GM21576 (cell line): ENCODE results near the gene RNASE7.
"Not testable (repeated sequence)": the region's sequence is repeated elsewhere in the genome, so short reads cannot be mapped to it uniquely, and the experiment has no call there.

Experiments used
- ATAC-seq: cut with Tn5 transposase; IDR thresholded peaks from one replicate; pipeline ENCODE4 v1.9.1; 2021; ENCODE audit warnings: mild to moderate bottlenecking, moderate library complexity; ENCODE audit not compliant: unreplicated experiment

Gene RNASE7

GRCh38 chr14:21023174-21023573, 19.0 kb upstream of the RNASE7 start:
- no peak for ATAC-seq

- ATAC-seq: no peak
These were observed 18.2 kb upstream of the RNASE7 start for GRCh38 chr14:21023817-21024584.

GRCh38 chr14:21024585-21025370, 17.4 kb upstream of the RNASE7 start, which contains the start of gene NDRG2:
Gene NDRG2 (minus strand): TSS chr14:21025061. CDS start chr14:21023315, 1,746 bp downstream.
- no peak for ATAC-seq

- ATAC-seq: no peak
These were observed 16.5 kb upstream of the RNASE7 start for GRCh38 chr14:21025371-21026273.

- ATAC-seq: no peak
These were observed 15.7 kb upstream of the RNASE7 start for GRCh38 chr14:21026274-21026987.

- ATAC-seq: no peak
These were observed 15.2 kb upstream of the RNASE7 start for GRCh38 chr14:21026988-21027315.

GRCh38 chr14:21029917-21030316, 12.2 kb upstream of the RNASE7 start, which contains the start of gene TPPP2:
Gene TPPP2 (plus strand): TSS chr14:21030217. CDS start chr14:21030582, 365 bp downstream.
- no peak for ATAC-seq

GRCh38 chr14:21030531-21030930, 11.6 kb upstream of the RNASE7 start:
- ATAC-seq: no peak

GRCh38 chr14:21032326-21033132, 9.6 kb upstream of the RNASE7 start:
- ATAC-seq: no peak

GRCh38 chr14:21033133-21033698, 8.9 kb upstream of the RNASE7 start:
- no peak for ATAC-seq

GRCh38 chr14:21034707-21035106, 7.5 kb upstream of the RNASE7 start, which contains the start of gene RNASE13:
Gene RNASE13 (minus strand): TSS chr14:21034807. CDS start chr14:21034288, 519 bp downstream.
- no peak for ATAC-seq

- ATAC-seq: no peak
These were observed 5.4 kb upstream of the RNASE7 start for GRCh38 chr14:21036751-21037150.

- no peak for ATAC-seq
These were observed 5.0 kb upstream of the RNASE7 start for GRCh38 chr14:21037156-21037555.

- ATAC-seq: no peak
These were observed 3.4 kb upstream of the RNASE7 start for GRCh38 chr14:21038441-21039422.

- no peak for ATAC-seq
These were observed 2.4 kb upstream of the RNASE7 start for GRCh38 chr14:21039585-21040369.

GRCh38 chr14:21040370-21040925, 1.7 kb upstream of the RNASE7 start:
- no peak for ATAC-seq

GRCh38 chr14:21040941-21041340, 1.2 kb upstream of the RNASE7 start:
- ATAC-seq: not testable (repeated sequence)
